Activated T-cell treated with anti-CD3 and anti-CD28 coated beads, Interleukin-2, amount 50 U/mL, for 1 hour (primary cell): ENCODE results near the gene ABTB2.

Source experiments
- DNase-seq: peaks from one replicate; pipeline ENCODE4 v3.0.0-alpha.2; 2020

Gene ABTB2

GRCh38 chr11:34205326-34206035, 152.3 kb downstream of the ABTB2 start:
- no peak for DNase-seq

GRCh38 chr11:34204396-34205279, 153.2 kb downstream of the ABTB2 start:
- DNase-seq, result no peak

GRCh38 chr11:34203377-34203871, 154.4 kb downstream of the ABTB2 start:
- no peak for DNase-seq

GRCh38 chr11:34201129-34201528, 156.7 kb downstream of the ABTB2 start:
- no peak for DNase-seq

- no peak for DNase-seq
Observed at GRCh38 chr11:34199525-34199924, 158.3 kb downstream of the ABTB2 start.

- no peak for DNase-seq
Observed at GRCh38 chr11:34198523-34198922, 159.3 kb downstream of the ABTB2 start.

- no peak for DNase-seq
Observed at GRCh38 chr11:34197256-34197655, 160.6 kb downstream of the ABTB2 start.

- DNase-seq, result no peak
Observed at GRCh38 chr11:34194576-34195335, 163.1 kb downstream of the ABTB2 start.

- DNase-seq, result no peak
Observed at GRCh38 chr11:34192481-34193401, 165.1 kb downstream of the ABTB2 start.

- no peak for DNase-seq
Observed at GRCh38 chr11:34191578-34191977, 166.2 kb downstream of the ABTB2 start.

- no peak for DNase-seq
Observed at GRCh38 chr11:34190192-34191139, 167.3 kb downstream of the ABTB2 start.

- DNase-seq, result no peak
Observed at GRCh38 chr11:34189191-34189590, 168.6 kb downstream of the ABTB2 start.

- no peak for DNase-seq
Observed at GRCh38 chr11:34188181-34188580, 169.6 kb downstream of the ABTB2 start.

GRCh38 chr11:34185926-34186841, 171.6 kb downstream of the ABTB2 start:
- no peak for DNase-seq

GRCh38 chr11:34184505-34185015, 173.2 kb downstream of the ABTB2 start:
- no peak for DNase-seq

GRCh38 chr11:34183848-34184391, 173.9 kb downstream of the ABTB2 start:
- no peak for DNase-seq

GRCh38 chr11:34182921-34183685, 174.7 kb downstream of the ABTB2 start:
- DNase-seq, result no peak

GRCh38 chr11:34182425-34182824, 175.4 kb downstream of the ABTB2 start:
- DNase-seq, result no peak
